Fibroblast of mammary gland (primary cell): ENCODE measurements around the gene INA.
A peak's percentile ranks its signal among the peaks of the same experiment; 100 is the strongest.

Experiments
- DNase-seq: peaks from one replicate; pipeline ENCODE4 v3.0.0-alpha.2; 2010; ENCODE audit warnings: low read depth
- H3K4me3 ChIP-seq: 2 replicates; pipeline ENCODE4 v1.5.1; 2011; ENCODE audit warnings: low read depth, mild to moderate bottlenecking, low read length, moderate library complexity; ENCODE audit not compliant: control insufficient read depth
- CTCF ChIP-seq: conservative IDR thresholded peaks from 2 replicates; pipeline ENCODE4 v1.5.1; 2011; ENCODE audit warnings: low read depth, low read length, inconsistent platforms; ENCODE audit not compliant: control insufficient read depth, insufficient read depth

INA gene

DNA sequence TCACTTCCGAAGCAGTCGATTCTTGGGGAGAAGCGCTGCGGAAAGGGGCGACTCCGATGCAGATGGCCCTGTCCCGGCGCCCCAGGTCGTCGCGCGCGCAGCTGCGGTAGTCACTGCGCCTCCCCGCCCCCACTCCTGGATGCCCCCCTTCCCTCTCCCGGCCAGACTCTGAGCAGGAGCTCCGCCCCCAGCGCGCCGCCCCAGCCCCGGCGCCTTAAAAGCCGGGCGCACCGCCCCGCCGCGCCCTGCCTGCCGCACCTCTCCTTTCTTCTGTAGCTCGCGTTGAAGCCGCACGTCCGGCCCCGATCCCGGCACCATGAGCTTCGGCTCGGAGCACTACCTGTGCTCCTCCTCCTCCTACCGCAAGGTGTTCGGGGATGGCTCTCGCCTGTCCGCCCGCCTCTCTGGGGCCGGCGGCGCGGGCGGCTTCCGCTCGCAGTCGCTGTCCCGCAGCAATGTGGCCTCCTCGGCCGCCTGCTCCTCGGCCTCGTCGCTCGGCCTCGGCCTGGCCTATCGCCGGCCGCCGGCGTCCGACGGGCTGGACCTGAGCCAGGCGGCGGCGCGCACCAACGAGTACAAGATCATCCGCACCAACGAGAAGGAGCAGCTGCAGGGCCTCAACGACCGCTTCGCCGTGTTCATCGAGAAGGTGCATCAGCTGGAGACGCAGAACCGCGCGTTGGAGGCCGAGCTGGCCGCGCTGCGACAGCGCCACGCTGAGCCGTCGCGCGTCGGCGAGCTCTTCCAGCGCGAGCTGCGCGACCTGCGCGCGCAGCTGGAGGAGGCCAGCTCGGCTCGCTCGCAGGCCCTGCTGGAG lies at the start of gene INA:
Gene INA, plus strand, starts transcription at position 243 of the 817 bp plus-strand sequence. Its CDS starts 74 bp downstream, at position 317.
- DNase-seq: peak; percentile 30
- no peak for TF ChIP-seq CTCF
- no peak within 1 kb of the TSS for H3K4me3 ChIP-seq

DNA sequence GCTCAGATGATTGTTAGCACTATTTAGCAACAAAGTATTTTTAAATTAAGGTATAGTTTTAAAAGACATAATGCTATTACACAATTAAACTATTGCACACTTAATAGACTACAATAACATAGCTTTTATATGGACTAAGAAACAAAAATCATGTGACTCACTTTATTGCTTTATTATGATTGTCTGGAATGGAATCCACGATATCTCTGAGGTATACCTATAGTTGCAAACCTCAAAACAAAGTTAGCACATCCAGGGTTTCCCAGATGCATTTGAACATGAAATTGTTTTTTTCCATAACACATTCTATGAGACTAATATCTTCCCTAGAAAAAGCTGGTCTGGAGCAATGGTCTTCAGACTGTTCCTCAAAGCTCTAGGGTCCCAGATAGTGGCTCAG lies 49.5 kb upstream of the INA start:
- no peak for TF ChIP-seq CTCF
- no peak for DNase-seq
- no peak overlapping the region for H3K4me3 ChIP-seq

- no peak for TF ChIP-seq CTCF
- H3K4me3 ChIP-seq: no peak overlapping the region
- DNase-seq: peak; percentile 84
Measured at GRCh38 chr10:103231047-103231551, 45.8 kb upstream of the INA start.

GRCh38 chr10:103232131-103232673 lies 44.7 kb upstream of the INA start:
- TF ChIP-seq CTCF: no peak
- H3K4me3 ChIP-seq: no peak overlapping the region
- DNase-seq: no peak

- no peak for TF ChIP-seq CTCF
- peak; percentile 59 for DNase-seq
- no peak overlapping the region for H3K4me3 ChIP-seq
Measured at GRCh38 chr10:103232772-103233488, 44.0 kb upstream of the INA start.

GRCh38 chr10:103235775-103236174 lies 41.2 kb upstream of the INA start:
- no peak for TF ChIP-seq CTCF
- no peak for DNase-seq

More at GRCh38 chr10:103235775-103236174, 41.2 kb upstream of the INA start:
- H3K4me3 ChIP-seq: no peak overlapping the region
